AG09309 (cell line): Measurements from ENCODE around the gene PRELID1.

ENCODE experiments used
- DNase-seq: peaks from one replicate; pipeline ENCODE4 v3.0.0-alpha.2; 2010; ENCODE audit warnings: low read depth
- H3K4me3 ChIP-seq: 2 replicates; pipeline ENCODE4 v1.5.1; 2011; ENCODE audit warnings: mild to moderate bottlenecking, low read depth, low read length, moderate library complexity; ENCODE audit not compliant: control insufficient read depth
- CTCF ChIP-seq: IDR thresholded peaks from 2 replicates; pipeline ENCODE4 v1.5.1; 2011; ENCODE audit warnings: mild to moderate bottlenecking, low read depth, low read length, inconsistent platforms; ENCODE audit not compliant: insufficient read depth, control insufficient read depth; ENCODE audit errors: missing control alignments

Gene PRELID1

GRCh38 chr5:177320879-177321278 lies 17.3 kb downstream of the PRELID1 start:
- H3K4me3 ChIP-seq, result no peak overlapping the region
- no peak for DNase-seq
- no peak for TF ChIP-seq CTCF

- no peak overlapping the region for H3K4me3 ChIP-seq
- TF ChIP-seq CTCF, result no peak
- DNase-seq, result no peak
Measured at GRCh38 chr5:177325868-177326381, 22.3 kb downstream of the PRELID1 start.

GRCh38 chr5:177327539-177328522 lies 24.2 kb downstream of the PRELID1 start:
- no peak for TF ChIP-seq CTCF
- no peak for DNase-seq
- no peak overlapping the region; the same call in 1 of the 2 replicates for H3K4me3 ChIP-seq

- no peak for TF ChIP-seq CTCF
- no peak overlapping the region for H3K4me3 ChIP-seq
- DNase-seq, result no peak
Measured at GRCh38 chr5:177328545-177329231, 25.1 kb downstream of the PRELID1 start.

GRCh38 chr5:177329883-177330282 lies 26.3 kb downstream of the PRELID1 start:
- H3K4me3 ChIP-seq, result no peak overlapping the region
- no peak for DNase-seq
- TF ChIP-seq CTCF, result no peak

GRCh38 chr5:177330991-177331842 lies 27.6 kb downstream of the PRELID1 start:
- no peak for TF ChIP-seq CTCF
- H3K4me3 ChIP-seq, result no peak overlapping the region
- DNase-seq, result no peak
